ENCODE data around the gene COL27A1. TPM values are rescaled to one million over a fixed set of nuclear protein-coding genes. Genes with fewer than 3 reads are reported as not detected.
A peak's percentile ranks its signal among the peaks of the same experiment; 100 is the strongest.

COL27A1 gene
- total and polyA plus RNA-seq, 5 donors: 2.6 to 10.3 (median 8.4) TPM

DNA sequence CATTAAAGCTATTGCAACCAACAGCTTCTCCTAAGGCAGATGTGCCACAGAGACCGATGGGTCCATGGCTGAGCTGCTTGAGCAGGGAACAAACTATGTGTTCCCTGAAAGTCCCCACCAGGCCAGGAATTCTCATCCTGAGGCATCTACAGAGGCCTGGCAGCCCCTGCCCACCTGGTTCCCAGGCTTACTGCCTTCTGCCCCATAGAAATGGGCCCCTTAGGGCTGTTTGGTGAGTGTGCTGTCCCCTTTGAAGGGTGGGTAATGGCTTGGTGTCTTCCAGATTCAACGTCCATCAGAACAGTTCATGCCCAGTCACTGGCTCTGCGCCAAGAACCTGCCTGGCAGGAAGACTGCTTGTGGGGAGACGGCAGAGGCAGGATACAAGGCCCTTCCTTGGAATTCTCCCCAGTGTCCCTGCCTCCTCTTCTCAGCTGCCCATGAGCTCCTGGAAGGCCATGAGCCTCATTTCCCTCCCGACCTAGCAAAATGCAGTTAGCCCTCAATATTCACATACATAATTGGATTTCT, 3.8 kb upstream of the COL27A1 start:
- Histone ChIP-seq H3K4me3 (ENCODE audit: low read length) (no peak overlapping the region), H3K9me3 (ENCODE audit: control insufficient read depth, low read length) (no peaks in the 10 kb centered on the region), H3K27ac (ENCODE audit: low read length) (no peak overlapping the region), H3K4me1 (ENCODE audit: control insufficient read depth, insufficient read depth, low read length) (peaks cover 2% of the 10 kb centered on the region), H3K27me3 (ENCODE audit: control insufficient read depth, insufficient read depth) (no peaks in the 10 kb centered on the region)
- peak in 2 of 3 donors; percentile 57 to 69 for DNase-seq
- intact Hi-C loops (cut with DNase I): loop anchor here in 3 of 4 donors (5.0 to 10.0 kb wide), 3 partner anchors 44 to 123 kb away; no protein-coding TSS in a partner anchor
- ATAC-seq: no peak
- 61% methylated on average over 5 of the region's 5 CpGs for WGBS

DNA sequence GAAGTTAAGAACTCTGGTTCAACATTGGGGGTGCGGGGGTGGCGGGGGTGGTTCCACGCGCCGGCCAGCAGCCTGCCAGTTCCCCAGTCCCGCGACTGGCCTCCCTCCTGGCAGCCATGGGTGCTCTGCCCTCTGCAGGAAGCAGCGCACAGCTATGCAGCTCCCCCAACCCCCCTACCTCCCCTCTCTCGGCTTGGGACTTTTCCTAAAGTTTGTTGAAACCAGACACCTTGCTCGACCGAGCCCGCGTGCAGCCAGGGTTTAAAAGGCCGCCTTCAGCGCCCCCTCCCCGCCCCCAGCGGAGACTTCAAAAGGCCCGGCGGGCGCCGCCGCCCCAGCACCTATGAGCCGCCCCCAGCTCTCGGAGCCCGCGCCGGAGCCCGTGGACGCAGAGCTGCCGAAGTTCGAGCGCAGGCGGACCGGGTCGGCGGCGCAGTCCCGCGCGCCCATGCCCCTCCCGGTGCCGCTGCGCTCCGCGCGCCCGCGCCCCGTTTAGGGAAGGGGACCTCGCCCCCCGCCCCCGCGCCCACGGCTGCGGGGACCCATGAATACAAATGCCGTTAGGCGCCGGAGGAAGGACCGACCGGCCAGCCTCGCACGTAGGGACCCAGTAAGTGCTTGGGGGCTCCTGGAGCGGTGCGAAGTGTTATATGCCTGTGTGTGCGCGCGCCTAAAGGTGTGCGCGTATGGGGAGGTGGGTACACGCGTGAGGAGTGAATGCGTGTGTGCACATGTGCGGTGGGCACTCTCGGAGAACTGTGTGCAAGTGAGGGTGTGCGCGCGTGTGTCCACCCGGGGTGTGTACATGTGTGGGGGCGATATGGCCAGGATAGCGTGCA, 1.4 kb upstream of the COL27A1 start:
- ATAC-seq: no peak
- no peaks in the 10 kb centered on the region for H3K27me3 ChIP-seq (ENCODE audit: control insufficient read depth, insufficient read depth)
- intact Hi-C loops (cut with DNase I): loop anchor here (2.0 to 10.0 kb wide), 5 partner anchors 45 to 137 kb away; no protein-coding TSS in a partner anchor

GRCh38 chr9:114154600-114155102, 686 bp upstream of the COL27A1 start:
- DNase-seq (peak in 1 of 3 donors; percentile 13), ATAC-seq (no peak)
- intact Hi-C loops (cut with DNase I): loop anchor here (1.0 to 10.0 kb wide), 7 partner anchors 47 to 138 kb away; no protein-coding TSS in a partner anchor
- peaks cover 2% of the 10 kb centered on the region for H3K4me1 ChIP-seq (ENCODE audit: control insufficient read depth, insufficient read depth, low read length)
- H3K27me3 ChIP-seq (ENCODE audit: control insufficient read depth, insufficient read depth): no peaks in the 10 kb centered on the region
- 3% methylated on average over 23 of the region's 23 CpGs for WGBS
- H3K9me3 ChIP-seq (ENCODE audit: control insufficient read depth, low read length): no peaks in the 10 kb centered on the region
- H3K27ac ChIP-seq (ENCODE audit: low read length): no peak overlapping the region
- H3K4me3 ChIP-seq (ENCODE audit: low read length): no peak overlapping the region

More for the DNA sequence above, 1.4 kb upstream of the COL27A1 start:
- peak in 2 of 3 donors; percentile 53 to 68 for DNase-seq
- H3K27ac ChIP-seq (ENCODE audit: low read length): no peak overlapping the region
- H3K4me1 ChIP-seq (ENCODE audit: control insufficient read depth, insufficient read depth, low read length): peaks cover 2% of the 10 kb centered on the region
- 1% methylated on average over 80 of the region's 80 CpGs for WGBS
- H3K4me3 ChIP-seq (ENCODE audit: low read length): peak overlapping the region; percentile 37
- H3K9me3 ChIP-seq (ENCODE audit: control insufficient read depth, low read length): no peaks in the 10 kb centered on the region

GRCh38 chr9:114155995-114156656, 789 bp downstream of the COL27A1 start:
- H3K4me3 ChIP-seq (ENCODE audit: low read length): peak overlapping the region; percentile 89
- no peaks in the 10 kb centered on the region for H3K9me3 ChIP-seq (ENCODE audit: control insufficient read depth, low read length)
- no peaks in the 10 kb centered on the region for H3K27me3 ChIP-seq (ENCODE audit: control insufficient read depth, insufficient read depth)
- intact Hi-C loops (cut with DNase I): loop anchor here in 3 of 4 donors (1.0 to 10.0 kb wide), 6 partner anchors 106 to 136 kb away; no protein-coding TSS in a partner anchor
- WGBS: 1% methylated on average over 57 of the region's 57 CpGs
- ATAC-seq (no peak), DNase-seq (peak in 2 of 3 donors; percentile 53 to 68)
- no peak overlapping the region for H3K27ac ChIP-seq (ENCODE audit: low read length)
- H3K4me1 ChIP-seq (ENCODE audit: control insufficient read depth, insufficient read depth, low read length): peaks cover 2% of the 10 kb centered on the region

- peak overlapping the region; percentile 89 for H3K4me3 ChIP-seq (ENCODE audit: low read length)
- 48% methylated on average over 31 of the region's 31 CpGs for WGBS
- H3K27ac ChIP-seq (ENCODE audit: low read length): no peak overlapping the region
- peak; percentile 69 to 75 for ATAC-seq
- DNase-seq: peak; percentile 62 to 84 (median 82)
- no peaks in the 10 kb centered on the region for H3K27me3 ChIP-seq (ENCODE audit: control insufficient read depth, insufficient read depth)
- intact Hi-C loops (cut with DNase I): loop anchor here in 3 of 4 donors (5.0 to 10.0 kb wide), 4 partner anchors 105 to 135 kb away; no protein-coding TSS in a partner anchor
- peaks cover 2% of the 10 kb centered on the region for H3K4me1 ChIP-seq (ENCODE audit: control insufficient read depth, insufficient read depth, low read length)
- H3K9me3 ChIP-seq (ENCODE audit: control insufficient read depth, low read length): no peaks in the 10 kb centered on the region
Measured at GRCh38 chr9:114156657-114157421, 1.5 kb downstream of the COL27A1 start.

DNA sequence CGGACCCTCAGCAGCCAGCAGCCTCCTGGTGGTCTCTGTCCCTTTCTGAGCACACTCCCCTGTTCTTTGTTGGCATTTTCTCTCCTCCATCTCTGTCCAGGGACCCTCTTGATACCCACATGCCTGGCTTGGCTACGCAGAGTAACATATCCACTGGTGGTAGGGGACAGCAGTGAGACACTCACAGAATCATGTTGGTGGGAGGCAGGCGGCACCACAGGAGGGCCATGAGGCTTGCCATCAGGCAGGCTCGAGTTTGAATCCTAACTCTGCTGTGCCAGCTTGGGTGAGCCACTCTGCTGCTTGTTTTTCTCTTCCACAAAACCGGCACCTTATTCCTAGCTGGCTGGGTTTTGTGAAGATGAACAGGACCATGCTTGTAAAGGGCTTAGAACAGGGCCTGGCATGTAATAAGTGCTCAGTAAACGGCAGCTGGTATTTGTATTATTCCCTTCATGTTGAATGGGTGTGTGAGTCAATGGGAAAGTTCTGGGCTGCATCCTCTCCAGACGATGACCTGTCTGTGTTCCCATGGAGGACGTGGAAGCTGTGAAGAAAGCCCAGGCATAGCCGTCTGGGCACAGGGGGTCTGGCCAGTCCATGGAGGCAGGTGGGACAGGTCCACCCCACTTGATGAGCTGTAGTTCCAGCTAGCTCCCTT, 2.3 kb downstream of the COL27A1 start:
- no peaks in the 10 kb centered on the region for H3K9me3 ChIP-seq (ENCODE audit: control insufficient read depth, low read length)
- peaks cover 5% of the 10 kb centered on the region for H3K4me1 ChIP-seq (ENCODE audit: control insufficient read depth, insufficient read depth, low read length)
- H3K4me3 ChIP-seq (ENCODE audit: low read length): no peak overlapping the region
- no peaks in the 10 kb centered on the region for H3K27me3 ChIP-seq (ENCODE audit: control insufficient read depth, insufficient read depth)
- 77% methylated on average over 9 of the region's 9 CpGs for WGBS
- DNase-seq (peak in 1 of 3 donors; percentile 24), ATAC-seq (no peak)
- H3K27ac ChIP-seq (ENCODE audit: low read length): no peak overlapping the region
- intact Hi-C loops (cut with DNase I): loop anchor here in 3 of 4 donors (5.0 to 10.0 kb wide), 4 partner anchors 105 to 135 kb away; no protein-coding TSS in a partner anchor

- Histone ChIP-seq H3K9me3 (ENCODE audit: control insufficient read depth, low read length) (no peaks in the 10 kb centered on the region), H3K27ac (ENCODE audit: low read length) (no peak overlapping the region), H3K4me3 (ENCODE audit: low read length) (no peak overlapping the region), H3K27me3 (ENCODE audit: control insufficient read depth, insufficient read depth) (no peaks in the 10 kb centered on the region), H3K4me1 (ENCODE audit: control insufficient read depth, insufficient read depth, low read length) (peaks cover 5% of the 10 kb centered on the region)
- peak in 1 of 3 donors; percentile 13 for DNase-seq
- intact Hi-C loops (cut with DNase I): loop anchor here in 3 of 4 donors (5.0 to 10.0 kb wide), 4 partner anchors 104 to 134 kb away; no protein-coding TSS in a partner anchor
- WGBS: 75% methylated on average over 10 of the region's 10 CpGs
- no peak for ATAC-seq
Measured at GRCh38 chr9:114158482-114159130, 3.3 kb downstream of the COL27A1 start.

DNA sequence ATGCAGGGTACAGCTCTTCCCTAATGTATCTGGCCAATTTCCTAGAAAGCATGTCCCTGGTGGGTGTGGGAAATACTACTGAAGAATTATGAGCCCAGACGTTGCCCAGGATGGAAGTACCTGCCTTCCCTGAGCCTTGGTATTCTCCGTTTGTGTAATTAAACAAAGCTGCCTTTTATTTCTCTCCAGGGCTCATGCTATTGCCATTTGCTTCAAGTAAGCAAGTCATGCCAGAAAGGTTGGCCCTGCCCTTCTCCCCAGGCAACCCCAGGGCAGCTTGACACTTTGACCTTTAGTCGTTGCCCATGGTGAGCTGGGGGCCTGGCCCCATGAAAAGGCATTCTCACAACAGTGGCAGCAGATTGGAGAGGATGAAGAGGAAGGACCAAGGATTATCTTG, 4.4 kb downstream of the COL27A1 start:
- intact Hi-C loops (cut with DNase I): loop anchor here in 3 of 4 donors (5.0 to 10.0 kb wide), 4 partner anchors 103 to 133 kb away; no protein-coding TSS in a partner anchor
- Histone ChIP-seq H3K9me3 (ENCODE audit: control insufficient read depth, low read length) (no peaks in the 10 kb centered on the region), H3K27me3 (ENCODE audit: control insufficient read depth, insufficient read depth) (no peaks in the 10 kb centered on the region), H3K4me1 (ENCODE audit: control insufficient read depth, insufficient read depth, low read length) (peaks cover 3% of the 10 kb centered on the region), H3K27ac (ENCODE audit: low read length) (no peak overlapping the region), H3K4me3 (ENCODE audit: low read length) (no peak overlapping the region)
- WGBS: 52% methylated on average over 3 of the region's 3 CpGs
- peak in 1 of 3 donors; percentile 22 for DNase-seq
- no peak for ATAC-seq

DNA sequence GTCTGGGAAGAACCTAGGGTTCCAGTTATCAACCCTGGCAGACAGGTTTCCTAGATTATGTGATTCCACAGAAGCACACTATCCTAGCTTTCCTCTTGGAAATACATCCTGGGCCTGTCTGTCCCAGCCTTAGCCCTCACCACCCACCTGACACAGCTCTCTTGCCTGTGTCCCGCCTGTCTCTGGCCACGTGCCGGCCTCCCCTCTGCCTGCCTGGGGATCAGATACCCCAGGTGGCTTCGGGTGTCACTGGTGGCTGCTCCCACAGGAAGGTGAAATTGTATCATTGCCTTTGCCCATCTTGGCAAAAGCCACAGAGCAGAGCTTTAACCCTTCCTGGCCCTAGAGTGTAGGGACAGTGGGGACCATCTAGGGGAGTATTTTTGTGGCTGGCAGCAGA, 6.2 kb downstream of the COL27A1 start:
- H3K27ac ChIP-seq (ENCODE audit: low read length): no peak overlapping the region
- DNase-seq: no peak
- H3K9me3 ChIP-seq (ENCODE audit: control insufficient read depth, low read length): no peaks in the 10 kb centered on the region
- no peaks in the 10 kb centered on the region for H3K27me3 ChIP-seq (ENCODE audit: control insufficient read depth, insufficient read depth)
- peaks cover 3% of the 10 kb centered on the region for H3K4me1 ChIP-seq (ENCODE audit: control insufficient read depth, insufficient read depth, low read length)
- 81% methylated on average over 4 of the region's 4 CpGs for WGBS
- intact Hi-C loops (cut with DNase I): no loop called here
- no peak for ATAC-seq
- no peak overlapping the region for H3K4me3 ChIP-seq (ENCODE audit: low read length)
